ENCODE measurements around the gene GABBR1. TPM values are rescaled to one million over a fixed set of nuclear protein-coding genes. Genes with fewer than 3 reads are reported as not detected.

GABBR1 gene
- total RNA-seq, 1 donor, result 7.6 TPM

DNA sequence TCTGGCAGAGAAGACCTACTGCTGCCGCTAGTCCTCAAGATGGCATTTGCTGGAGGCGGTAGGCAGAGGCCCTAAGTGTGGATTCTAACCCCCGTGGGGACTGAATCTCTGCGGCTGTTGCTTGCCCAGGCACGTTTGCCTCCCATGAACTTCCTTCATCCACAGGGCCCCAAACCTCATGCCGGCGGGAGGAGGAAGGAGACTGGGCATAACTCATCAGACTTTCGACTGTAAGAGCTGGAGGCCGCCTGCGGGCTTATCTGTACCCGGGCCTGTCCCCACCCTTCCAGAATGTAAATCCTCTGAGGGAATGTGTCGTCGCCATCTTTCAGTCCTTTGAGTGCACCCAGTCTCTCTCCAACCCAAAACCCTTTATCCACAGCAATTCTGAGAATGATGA is 47.0 kb upstream of the GABBR1 start:
- Histone ChIP-seq H2AFZ (ENCODE audit: low read length) (no peak overlapping the region), H3K9me3 (ENCODE audit: low read depth, low read length) (no peaks in the 10 kb centered on the region), H3K4me1 (ENCODE audit: insufficient read depth, low read length) (no peaks in the 10 kb centered on the region), H3K36me3 (ENCODE audit: insufficient read depth, low read length) (no peaks in the 10 kb centered on the region), H3K4me2 (ENCODE audit: insufficient read depth, low read length) (no peak overlapping the region), H3K4me3 (ENCODE audit: insufficient read depth, low read length) (no peak overlapping the region), H3K27ac (ENCODE audit: low read depth, low read length) (no peak overlapping the region), H3K27me3 (ENCODE audit: insufficient read depth, low read length) (no peaks in the 10 kb centered on the region), H4K20me1 (ENCODE audit: insufficient read depth, low read length) (no peaks in the 10 kb centered on the region), H3K79me2 (ENCODE audit: insufficient read depth, low read length) (no peaks in the 10 kb centered on the region)
- no peak for DNase-seq (ENCODE audit: insufficient read length, low spot score, missing footprints)
- TF ChIP-seq, protein P1, sequence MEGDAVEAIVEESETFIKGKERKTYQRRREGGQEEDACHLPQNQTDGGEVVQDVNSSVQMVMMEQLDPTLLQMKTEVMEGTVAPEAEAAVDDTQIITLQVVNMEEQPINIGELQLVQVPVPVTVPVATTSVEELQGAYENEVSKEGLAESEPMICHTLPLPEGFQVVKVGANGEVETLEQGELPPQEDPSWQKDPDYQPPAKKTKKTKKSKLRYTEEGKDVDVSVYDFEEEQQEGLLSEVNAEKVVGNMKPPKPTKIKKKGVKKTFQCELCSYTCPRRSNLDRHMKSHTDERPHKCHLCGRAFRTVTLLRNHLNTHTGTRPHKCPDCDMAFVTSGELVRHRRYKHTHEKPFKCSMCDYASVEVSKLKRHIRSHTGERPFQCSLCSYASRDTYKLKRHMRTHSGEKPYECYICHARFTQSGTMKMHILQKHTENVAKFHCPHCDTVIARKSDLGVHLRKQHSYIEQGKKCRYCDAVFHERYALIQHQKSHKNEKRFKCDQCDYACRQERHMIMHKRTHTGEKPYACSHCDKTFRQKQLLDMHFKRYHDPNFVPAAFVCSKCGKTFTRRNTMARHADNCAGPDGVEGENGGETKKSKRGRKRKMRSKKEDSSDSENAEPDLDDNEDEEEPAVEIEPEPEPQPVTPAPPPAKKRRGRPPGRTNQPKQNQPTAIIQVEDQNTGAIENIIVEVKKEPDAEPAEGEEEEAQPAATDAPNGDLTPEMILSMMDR (IDR thresholded peaks at IDR 0.05; ENCODE audit: extremely low read depth, low read depth, low read length), result no peak

DNA sequence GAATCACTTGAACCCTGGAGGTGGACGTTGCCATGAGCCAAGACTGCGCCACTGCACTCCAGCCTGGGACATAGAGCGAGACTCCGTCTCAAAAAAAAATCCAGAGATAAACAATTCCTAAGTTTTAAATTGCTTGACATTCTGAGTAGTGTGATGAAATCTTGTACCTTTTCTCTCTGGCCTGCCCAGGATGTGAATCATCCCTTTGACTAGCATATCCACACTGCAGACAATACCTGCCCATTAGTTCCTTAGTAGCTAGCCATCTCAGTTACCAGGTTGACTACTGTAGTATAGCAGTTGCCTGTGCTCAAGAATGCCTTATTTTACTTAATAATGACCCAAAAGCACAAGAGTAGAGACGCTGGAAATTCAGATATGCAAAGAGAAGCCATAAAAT is 45.1 kb upstream of the GABBR1 start:
- H3K4me2 ChIP-seq (ENCODE audit: insufficient read depth, low read length), result no peak overlapping the region
- H3K36me3 ChIP-seq (ENCODE audit: insufficient read depth, low read length), result no peaks in the 10 kb centered on the region
- H3K4me1 ChIP-seq (ENCODE audit: insufficient read depth, low read length), result no peaks in the 10 kb centered on the region
- no peak for DNase-seq (ENCODE audit: insufficient read length, low spot score, missing footprints)
- H4K20me1 ChIP-seq (ENCODE audit: insufficient read depth, low read length), result no peaks in the 10 kb centered on the region
- no peaks in the 10 kb centered on the region for H3K27me3 ChIP-seq (ENCODE audit: insufficient read depth, low read length)
- H3K9me3 ChIP-seq (ENCODE audit: low read depth, low read length), result no peaks in the 10 kb centered on the region
- no peaks in the 10 kb centered on the region for H3K79me2 ChIP-seq (ENCODE audit: insufficient read depth, low read length)
- no peak overlapping the region for H2AFZ ChIP-seq (ENCODE audit: low read length)
- H3K4me3 ChIP-seq (ENCODE audit: insufficient read depth, low read length), result no peak overlapping the region
- TF ChIP-seq, protein P1 (IDR thresholded peaks at IDR 0.05; ENCODE audit: extremely low read depth, low read depth, low read length), result no peak
- H3K27ac ChIP-seq (ENCODE audit: low read depth, low read length), result no peak overlapping the region

DNA sequence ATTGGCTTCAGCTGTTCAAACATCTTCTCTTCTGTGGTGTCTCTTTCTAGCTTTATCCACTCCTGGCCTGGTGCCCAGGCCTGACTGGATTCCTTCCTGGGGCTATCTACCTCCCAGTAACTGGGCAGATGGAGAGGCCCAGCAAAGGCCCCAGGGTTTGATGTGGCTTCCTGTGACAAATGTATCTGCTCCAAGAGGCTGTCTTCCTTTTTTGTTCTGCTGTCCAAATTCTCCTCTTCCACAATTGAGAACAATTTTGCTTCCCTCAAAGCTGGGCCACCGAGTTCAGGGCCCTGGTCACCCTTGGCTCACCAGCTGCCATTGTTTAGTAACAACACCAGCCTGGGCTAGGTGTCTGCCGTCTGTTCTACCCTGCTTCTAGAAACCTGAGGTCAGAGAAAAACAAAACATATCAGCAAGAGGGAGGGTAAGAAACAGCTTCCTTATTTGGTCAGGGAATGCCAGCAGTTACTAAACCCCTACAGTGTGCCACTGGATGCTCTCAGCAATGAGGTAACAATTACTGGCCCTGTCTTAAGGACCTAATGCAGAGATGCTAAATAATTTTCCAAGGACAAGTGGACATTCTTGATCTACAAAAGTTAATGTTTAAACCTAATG is 44.1 kb upstream of the GABBR1 start:
- no peak overlapping the region for H3K4me2 ChIP-seq (ENCODE audit: insufficient read depth, low read length)
- TF ChIP-seq, protein P1 (IDR thresholded peaks at IDR 0.05; ENCODE audit: extremely low read depth, low read depth, low read length), result no peak
- DNase-seq (ENCODE audit: insufficient read length, low spot score, missing footprints), result no peak

DNA sequence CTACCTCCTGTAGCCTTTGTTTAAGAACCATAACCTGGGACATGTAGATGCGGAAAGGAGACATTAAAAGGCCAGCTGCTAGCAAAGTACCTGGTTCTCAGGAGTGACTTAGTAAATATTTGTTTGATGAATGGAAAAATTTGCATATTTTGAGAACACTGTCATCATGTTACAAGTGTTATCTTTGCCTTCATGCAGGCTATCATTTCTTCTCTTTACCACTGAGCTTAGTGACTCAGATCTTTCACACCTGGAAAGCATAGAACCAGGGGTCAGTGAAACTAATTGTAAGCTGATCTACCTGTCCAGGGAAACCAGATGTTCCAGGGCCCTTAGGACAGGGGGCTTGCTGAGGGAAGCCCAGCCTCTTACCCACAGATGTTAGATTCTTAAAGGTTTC is 42.6 kb upstream of the GABBR1 start:
- H4K20me1 ChIP-seq (ENCODE audit: insufficient read depth, low read length), result no peaks in the 10 kb centered on the region
- no peak for DNase-seq (ENCODE audit: insufficient read length, low spot score, missing footprints)
- H3K27me3 ChIP-seq (ENCODE audit: insufficient read depth, low read length), result no peaks in the 10 kb centered on the region
- no peaks in the 10 kb centered on the region for H3K9me3 ChIP-seq (ENCODE audit: low read depth, low read length)
- no peak overlapping the region for H3K27ac ChIP-seq (ENCODE audit: low read depth, low read length)
- H3K4me3 ChIP-seq (ENCODE audit: insufficient read depth, low read length), result no peak overlapping the region
- TF ChIP-seq, protein P1 (IDR thresholded peaks at IDR 0.05; ENCODE audit: extremely low read depth, low read depth, low read length), result no peak
- no peak overlapping the region for H3K4me2 ChIP-seq (ENCODE audit: insufficient read depth, low read length)
- H3K36me3 ChIP-seq (ENCODE audit: insufficient read depth, low read length), result no peaks in the 10 kb centered on the region
- no peak overlapping the region for H2AFZ ChIP-seq (ENCODE audit: low read length)
- no peaks in the 10 kb centered on the region for H3K4me1 ChIP-seq (ENCODE audit: insufficient read depth, low read length)
- H3K79me2 ChIP-seq (ENCODE audit: insufficient read depth, low read length), result no peaks in the 10 kb centered on the region

More for the DNA sequence above, 44.1 kb upstream of the GABBR1 start:
- Histone ChIP-seq H2AFZ (ENCODE audit: low read length) (no peak overlapping the region), H3K4me1 (ENCODE audit: insufficient read depth, low read length) (no peaks in the 10 kb centered on the region), H3K36me3 (ENCODE audit: insufficient read depth, low read length) (no peaks in the 10 kb centered on the region), H4K20me1 (ENCODE audit: insufficient read depth, low read length) (no peaks in the 10 kb centered on the region), H3K27me3 (ENCODE audit: insufficient read depth, low read length) (no peaks in the 10 kb centered on the region), H3K27ac (ENCODE audit: low read depth, low read length) (no peak overlapping the region), H3K9me3 (ENCODE audit: low read depth, low read length) (no peaks in the 10 kb centered on the region), H3K79me2 (ENCODE audit: insufficient read depth, low read length) (no peaks in the 10 kb centered on the region), H3K4me3 (ENCODE audit: insufficient read depth, low read length) (no peak overlapping the region)

Measured in osteoblast (primary cell).